Endothelial cell of umbilical vein (primary cell): ENCODE results near the gene CHD6.

Experiments used
- EZH2 ChIP-seq: IDR thresholded peaks from 2 replicates; pipeline ENCODE4 v1.6.1; 2012; ENCODE audit warnings: borderline replicate concordance, low read depth, mild to moderate bottlenecking, moderate library complexity, low read length, inconsistent platforms; ENCODE audit not compliant: severe bottlenecking
- MAX ChIP-seq: IDR thresholded peaks from 2 replicates; pipeline ENCODE4 v1.6.1; 2011; ENCODE audit not compliant: insufficient read depth, insufficient read length
- POLR2A ChIP-seq: IDR thresholded peaks from 2 replicates; pipeline ENCODE4 v1.6.1; 2012; ENCODE audit warnings: low read depth, mild to moderate bottlenecking, control low read depth, low read length
- POLR2AphosphoS5 ChIP-seq: IDR thresholded peaks from 2 replicates; pipeline ENCODE4 v1.6.1; 2012; ENCODE audit warnings: low read depth, mild to moderate bottlenecking, control low read depth, low read length, moderate library complexity; ENCODE audit not compliant: insufficient read depth
- TF ChIP-seq, protein P1 (sequence below), 2 donors: IDR thresholded peaks; 1 replicate in 1 of 2; 2 replicates in 1 of 2; pipeline ENCODE4 v1.5.1; 2011; ENCODE audit warnings: low read length in 2 of 2, mild to moderate bottlenecking in 2 of 2, moderate library complexity in 2 of 2, control low read depth in 1 of 2, inconsistent platforms in 1 of 2, low read depth in 1 of 2; ENCODE audit not compliant: insufficient read depth in 1 of 2; ENCODE audit errors: extremely low read depth in 1 of 2

- TF ChIP-seq MAX (no peak), EZH2 (no peak), POLR2AphosphoS5 (no peak), POLR2A (no peak)
- TF ChIP-seq, protein P1, sequence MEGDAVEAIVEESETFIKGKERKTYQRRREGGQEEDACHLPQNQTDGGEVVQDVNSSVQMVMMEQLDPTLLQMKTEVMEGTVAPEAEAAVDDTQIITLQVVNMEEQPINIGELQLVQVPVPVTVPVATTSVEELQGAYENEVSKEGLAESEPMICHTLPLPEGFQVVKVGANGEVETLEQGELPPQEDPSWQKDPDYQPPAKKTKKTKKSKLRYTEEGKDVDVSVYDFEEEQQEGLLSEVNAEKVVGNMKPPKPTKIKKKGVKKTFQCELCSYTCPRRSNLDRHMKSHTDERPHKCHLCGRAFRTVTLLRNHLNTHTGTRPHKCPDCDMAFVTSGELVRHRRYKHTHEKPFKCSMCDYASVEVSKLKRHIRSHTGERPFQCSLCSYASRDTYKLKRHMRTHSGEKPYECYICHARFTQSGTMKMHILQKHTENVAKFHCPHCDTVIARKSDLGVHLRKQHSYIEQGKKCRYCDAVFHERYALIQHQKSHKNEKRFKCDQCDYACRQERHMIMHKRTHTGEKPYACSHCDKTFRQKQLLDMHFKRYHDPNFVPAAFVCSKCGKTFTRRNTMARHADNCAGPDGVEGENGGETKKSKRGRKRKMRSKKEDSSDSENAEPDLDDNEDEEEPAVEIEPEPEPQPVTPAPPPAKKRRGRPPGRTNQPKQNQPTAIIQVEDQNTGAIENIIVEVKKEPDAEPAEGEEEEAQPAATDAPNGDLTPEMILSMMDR (IDR thresholded peaks at IDR 0.05; ENCODE audit: extremely low read depth in 1 of 2, insufficient read depth in 1 of 2, low read depth in 1 of 2, low read length in 2 of 2): no peak
These were observed 185.0 kb downstream of the CHD6 start for GRCh38 chr20:41433203-41433602.
